Measurements from ENCODE around the gene MADD. TPM values are rescaled to one million over a fixed set of nuclear protein-coding genes. Genes with fewer than 3 reads are reported as not detected.

Gene MADD
- total and polyA plus RNA-seq, 10 of the 15 experiments (the other 5 are each of a cell fraction or from before 2014, with no cell fraction given), result 0.47 to 35.4 (median 17.6) TPM

DNA sequence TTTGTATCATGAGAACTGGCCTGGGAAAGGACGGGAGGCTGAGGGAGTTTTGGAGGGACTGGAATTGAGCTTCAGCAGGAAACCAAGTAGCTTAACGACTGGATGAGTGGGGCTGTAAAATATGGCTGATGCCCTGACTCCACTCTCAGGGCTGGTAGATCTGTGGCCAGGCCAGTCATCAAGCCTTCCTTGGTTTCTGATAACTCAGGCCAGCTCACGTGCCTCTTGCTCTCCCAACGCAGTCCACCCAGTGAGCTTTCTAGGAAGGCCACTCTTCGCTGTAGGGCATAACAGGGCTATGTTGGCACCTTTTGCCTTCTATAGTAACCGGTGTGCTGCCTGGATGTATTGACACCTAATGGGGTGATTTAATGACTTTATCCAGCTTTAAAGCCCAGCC lies 5.8 kb upstream of the MADD start (continued):
- TF ChIP-seq SIX5 (IDR thresholded peaks at IDR 0.05; ENCODE audit: low read depth, low read length, severe bottlenecking) (no peak), SIN3A (IDR thresholded peaks at IDR 0.05; ENCODE audit: low read depth, low read length) (no peak), SP1 (IDR thresholded peaks at IDR 0.05; ENCODE audit: low read depth, low read length) (no peak), MEF2B (IDR thresholded peaks at IDR 0.05; ENCODE audit: partially characterized antibody, poor library complexity, severe bottlenecking) (no peak), CEBPB (IDR thresholded peaks at IDR 0.05; ENCODE audit: borderline replicate concordance in 1 of 2, low read depth in 2 of 2, low read length in 2 of 2) (no peak)
- TF ChIP-seq, protein P1, sequence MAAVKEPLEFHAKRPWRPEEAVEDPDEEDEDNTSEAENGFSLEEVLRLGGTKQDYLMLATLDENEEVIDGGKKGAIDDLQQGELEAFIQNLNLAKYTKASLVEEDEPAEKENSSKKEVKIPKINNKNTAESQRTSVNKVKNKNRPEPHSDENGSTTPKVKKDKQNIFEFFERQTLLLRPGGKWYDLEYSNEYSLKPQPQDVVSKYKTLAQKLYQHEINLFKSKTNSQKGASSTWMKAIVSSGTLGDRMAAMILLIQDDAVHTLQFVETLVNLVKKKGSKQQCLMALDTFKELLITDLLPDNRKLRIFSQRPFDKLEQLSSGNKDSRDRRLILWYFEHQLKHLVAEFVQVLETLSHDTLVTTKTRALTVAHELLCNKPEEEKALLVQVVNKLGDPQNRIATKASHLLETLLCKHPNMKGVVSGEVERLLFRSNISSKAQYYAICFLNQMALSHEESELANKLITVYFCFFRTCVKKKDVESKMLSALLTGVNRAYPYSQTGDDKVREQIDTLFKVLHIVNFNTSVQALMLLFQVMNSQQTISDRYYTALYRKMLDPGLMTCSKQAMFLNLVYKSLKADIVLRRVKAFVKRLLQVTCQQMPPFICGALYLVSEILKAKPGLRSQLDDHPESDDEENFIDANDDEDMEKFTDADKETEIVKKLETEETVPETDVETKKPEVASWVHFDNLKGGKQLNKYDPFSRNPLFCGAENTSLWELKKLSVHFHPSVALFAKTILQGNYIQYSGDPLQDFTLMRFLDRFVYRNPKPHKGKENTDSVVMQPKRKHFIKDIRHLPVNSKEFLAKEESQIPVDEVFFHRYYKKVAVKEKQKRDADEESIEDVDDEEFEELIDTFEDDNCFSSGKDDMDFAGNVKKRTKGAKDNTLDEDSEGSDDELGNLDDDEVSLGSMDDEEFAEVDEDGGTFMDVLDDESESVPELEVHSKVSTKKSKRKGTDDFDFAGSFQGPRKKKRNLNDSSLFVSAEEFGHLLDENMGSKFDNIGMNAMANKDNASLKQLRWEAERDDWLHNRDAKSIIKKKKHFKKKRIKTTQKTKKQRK (IDR thresholded peaks at IDR 0.05; ENCODE audit: low read depth, low read length), result no peak

DNA sequence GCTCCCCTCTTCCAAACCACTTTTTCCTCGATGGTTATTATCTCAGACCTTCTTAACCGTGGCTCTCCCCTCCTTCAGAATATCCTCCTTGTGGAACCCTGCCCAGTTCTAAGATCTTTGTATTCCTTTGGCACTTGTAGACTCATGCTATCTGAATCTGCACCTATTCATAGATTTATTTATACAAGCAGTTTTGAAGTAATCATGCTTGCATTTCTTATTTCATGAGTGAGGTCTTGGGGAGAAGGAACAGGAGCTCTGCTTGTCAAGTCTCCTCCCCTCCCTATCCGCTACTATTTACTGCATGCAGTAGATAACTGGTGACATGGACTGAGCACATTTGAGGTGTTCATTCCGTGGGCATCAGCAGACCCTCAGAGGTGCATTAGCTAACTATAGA lies 5.4 kb upstream of the MADD start:
- ChIA-PET RAD21 (ENCODE audit: unreplicated experiment) (interaction anchor here (0.8 kb wide), 1 partner anchor 85 kb away, joined by 3 read pairs; no protein-coding TSS in a partner anchor), CTCF (interaction anchor here (1.0 to 1.8 kb wide), 5 partner anchors 9 to 88 kb away, joined by 3 to 6 read pairs (median 3); partner anchors contain the start of gene ARFGAP2), SMC1A (ENCODE audit: uncharacterized antibody, unreplicated experiment) (interaction anchor here (0.6 to 1.1 kb wide), 2 partner anchors 46 to 190 kb away, joined by 3 to 4 read pairs; no protein-coding TSS in a partner anchor), POLR2A (no interaction called here)
- H2AFZ ChIP-seq (ENCODE audit: control insufficient read depth, low read depth, low read length), result no peak overlapping the region
- BruUV-seq (replicated peaks), result no TSS peak
- H3K27me3 ChIP-seq (replicated peaks in 1 of 2; ENCODE audit: control insufficient read depth in 2 of 2, insufficient read depth in 2 of 2, low read length in 1 of 2), result no peaks in the 10 kb centered on the region
- FAIRE-seq, result no peak
- no peaks in the 10 kb centered on the region for H3K79me2 ChIP-seq (ENCODE audit: control insufficient read depth, insufficient read depth, low read length)
- no peaks in the 10 kb centered on the region for H4K20me1 ChIP-seq (ENCODE audit: control insufficient read depth, insufficient read depth)
- H3K9ac ChIP-seq (ENCODE audit: control insufficient read depth, insufficient read depth, low read length), result no peak overlapping the region
- no peaks in the 10 kb centered on the region for H3K36me3 ChIP-seq (ENCODE audit: control insufficient read depth in 2 of 2, insufficient read depth in 2 of 2, low read length in 1 of 2)
- intact Hi-C loops (cut with micrococcal nuclease; ENCODE audit: unreplicated experiment) (no loop called here), in situ Hi-C loops (cut with MboI) (no loop called here)
- DNase-seq (ENCODE audit: low read depth, low spot score), result no peak
- WGBS (ENCODE audit: insufficient coverage, insufficient replicate concordance, low lambda C conversion rate, missing lambda C conversion rate), result 90% methylated on average over 4 of the region's 4 CpGs
- H3K4me2 ChIP-seq (ENCODE audit: control insufficient read depth, insufficient read depth), result no peak overlapping the region
- no peak overlapping the region for H3K27ac ChIP-seq (ENCODE audit: control insufficient read depth, insufficient read depth)
- no peak overlapping the region for H3K4me3 ChIP-seq
- no peak for ATAC-seq
- H3K9me3 ChIP-seq (replicated peaks; ENCODE audit: control insufficient read depth, insufficient read depth, low read length), result no peaks in the 10 kb centered on the region
- peaks cover 20% of the 10 kb centered on the region for H3K4me1 ChIP-seq (ENCODE audit: control insufficient read depth, insufficient read depth, low read length)
- TF ChIP-seq, protein P2, sequence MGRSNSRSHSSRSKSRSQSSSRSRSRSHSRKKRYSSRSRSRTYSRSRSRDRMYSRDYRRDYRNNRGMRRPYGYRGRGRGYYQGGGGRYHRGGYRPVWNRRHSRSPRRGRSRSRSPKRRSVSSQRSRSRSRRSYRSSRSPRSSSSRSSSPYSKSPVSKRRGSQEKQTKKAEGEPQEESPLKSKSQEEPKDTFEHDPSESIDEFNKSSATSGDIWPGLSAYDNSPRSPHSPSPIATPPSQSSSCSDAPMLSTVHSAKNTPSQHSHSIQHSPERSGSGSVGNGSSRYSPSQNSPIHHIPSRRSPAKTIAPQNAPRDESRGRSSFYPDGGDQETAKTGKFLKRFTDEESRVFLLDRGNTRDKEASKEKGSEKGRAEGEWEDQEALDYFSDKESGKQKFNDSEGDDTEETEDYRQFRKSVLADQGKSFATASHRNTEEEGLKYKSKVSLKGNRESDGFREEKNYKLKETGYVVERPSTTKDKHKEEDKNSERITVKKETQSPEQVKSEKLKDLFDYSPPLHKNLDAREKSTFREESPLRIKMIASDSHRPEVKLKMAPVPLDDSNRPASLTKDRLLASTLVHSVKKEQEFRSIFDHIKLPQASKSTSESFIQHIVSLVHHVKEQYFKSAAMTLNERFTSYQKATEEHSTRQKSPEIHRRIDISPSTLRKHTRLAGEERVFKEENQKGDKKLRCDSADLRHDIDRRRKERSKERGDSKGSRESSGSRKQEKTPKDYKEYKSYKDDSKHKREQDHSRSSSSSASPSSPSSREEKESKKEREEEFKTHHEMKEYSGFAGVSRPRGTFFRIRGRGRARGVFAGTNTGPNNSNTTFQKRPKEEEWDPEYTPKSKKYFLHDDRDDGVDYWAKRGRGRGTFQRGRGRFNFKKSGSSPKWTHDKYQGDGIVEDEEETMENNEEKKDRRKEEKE (IDR thresholded peaks at IDR 0.05), result no peak
- TF ChIP-seq NR2C1 (IDR thresholded peaks at IDR 0.05) (no peak), NFYB (IDR thresholded peaks at IDR 0.05; ENCODE audit: insufficient read depth, low read depth, low read length) (no peak), NR2C2 (IDR thresholded peaks at IDR 0.05; ENCODE audit: borderline replicate concordance, control insufficient read depth, insufficient read length, low read depth) (no peak), EZH2 (IDR thresholded peaks at IDR 0.05; ENCODE audit: borderline replicate concordance, control insufficient read depth, low read depth, low read length) (no peak), NR2F1 (conservative IDR thresholded peaks at IDR 0.05) (no peak)
- TF ChIP-seq, protein P3, sequence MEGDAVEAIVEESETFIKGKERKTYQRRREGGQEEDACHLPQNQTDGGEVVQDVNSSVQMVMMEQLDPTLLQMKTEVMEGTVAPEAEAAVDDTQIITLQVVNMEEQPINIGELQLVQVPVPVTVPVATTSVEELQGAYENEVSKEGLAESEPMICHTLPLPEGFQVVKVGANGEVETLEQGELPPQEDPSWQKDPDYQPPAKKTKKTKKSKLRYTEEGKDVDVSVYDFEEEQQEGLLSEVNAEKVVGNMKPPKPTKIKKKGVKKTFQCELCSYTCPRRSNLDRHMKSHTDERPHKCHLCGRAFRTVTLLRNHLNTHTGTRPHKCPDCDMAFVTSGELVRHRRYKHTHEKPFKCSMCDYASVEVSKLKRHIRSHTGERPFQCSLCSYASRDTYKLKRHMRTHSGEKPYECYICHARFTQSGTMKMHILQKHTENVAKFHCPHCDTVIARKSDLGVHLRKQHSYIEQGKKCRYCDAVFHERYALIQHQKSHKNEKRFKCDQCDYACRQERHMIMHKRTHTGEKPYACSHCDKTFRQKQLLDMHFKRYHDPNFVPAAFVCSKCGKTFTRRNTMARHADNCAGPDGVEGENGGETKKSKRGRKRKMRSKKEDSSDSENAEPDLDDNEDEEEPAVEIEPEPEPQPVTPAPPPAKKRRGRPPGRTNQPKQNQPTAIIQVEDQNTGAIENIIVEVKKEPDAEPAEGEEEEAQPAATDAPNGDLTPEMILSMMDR (IDR thresholded peaks at IDR 0.05 in 2 of 3, conservative IDR thresholded peaks at IDR 0.05 in 1 of 3; ENCODE audit: control insufficient read depth in 2 of 3, extremely low read depth in 1 of 3, insufficient read depth in 1 of 3, low read depth in 3 of 3, low read length in 3 of 3), result no peak

All from GM12878 (cell line).